MM.1S (cell line): ENCODE data around the gene NRAS.

Source experiments
- DNase-seq: peaks from one replicate; pipeline ENCODE4 v3.0.0-alpha.2; 2015
- H2AFZ ChIP-seq: fragments of 300-600 bp; sonication (generic); 2 replicates; pipeline ENCODE4 v1.6.0; 2016; ENCODE audit warnings: antibody characterized with exemption, low read length
- H3F3A ChIP-seq: fragments of 300-600 bp; sonication (generic); 2 replicates; pipeline ENCODE4 v1.6.1; 2016; ENCODE audit warnings: mild to moderate bottlenecking, antibody characterized with exemption, low read length, moderate library complexity, mixed read lengths; ENCODE audit not compliant: insufficient read depth
- H3K27ac ChIP-seq: fragments of 300-600 bp; sonication (generic); 2 replicates; pipeline ENCODE4 v1.5.1; 2016; ENCODE audit warnings: mild to moderate bottlenecking, low read length
- H3K27me3 ChIP-seq: fragments of 300-600 bp; sonication (generic); replicated peaks from 2 replicates; pipeline ENCODE4 v1.6.0; 2016; ENCODE audit warnings: low read length; ENCODE audit not compliant: insufficient read depth
- H3K36me3 ChIP-seq: fragments of 300-600 bp; sonication (generic); replicated peaks from 2 replicates; pipeline ENCODE4 v1.6.1; 2016; ENCODE audit warnings: mild to moderate bottlenecking, low read length, mixed read lengths; ENCODE audit not compliant: insufficient read depth
- H3K4me1 ChIP-seq: fragments of 300-600 bp; sonication (generic); 2 replicates; pipeline ENCODE4 v1.6.1; 2016; ENCODE audit warnings: low read length, mixed read lengths
- H3K4me2 ChIP-seq: fragments of 300-600 bp; sonication (generic); 2 replicates; pipeline ENCODE4 v1.6.0; 2016; ENCODE audit warnings: low read depth, low read length
- H3K4me3 ChIP-seq: fragments of 300-600 bp; sonication (generic); 2 replicates; pipeline ENCODE4 v1.5.1; 2016; ENCODE audit warnings: low read length, mixed read lengths
- H3K79me2 ChIP-seq: fragments of 300-600 bp; sonication (generic); 2 replicates; pipeline ENCODE4 v1.6.1; 2016; ENCODE audit warnings: mixed run types, low read length, mixed read lengths
- H3K9ac ChIP-seq: fragments of 300-600 bp; sonication (generic); 2 replicates; pipeline ENCODE4 v1.6.1; 2016; ENCODE audit warnings: low read length, mixed read lengths
- H3K9me2 ChIP-seq: fragments of 300-600 bp; sonication (generic); replicated peaks from 2 replicates; pipeline ENCODE4 v1.6.1; 2016; ENCODE audit warnings: mild to moderate bottlenecking, low read length, mixed read lengths; ENCODE audit not compliant: insufficient read depth
- H3K9me3 ChIP-seq: fragments of 300-600 bp; sonication (generic); replicated peaks from 2 replicates; pipeline ENCODE4 v1.6.1; 2016; ENCODE audit warnings: mild to moderate bottlenecking, low read length, mixed read lengths; ENCODE audit not compliant: insufficient read depth
- H4K20me1 ChIP-seq: fragments of 300-600 bp; sonication (generic); 2 replicates; pipeline ENCODE4 v1.6.1; 2016; ENCODE audit warnings: mild to moderate bottlenecking, low read length, moderate library complexity, mixed read lengths; ENCODE audit not compliant: insufficient read depth
- EZH2 ChIP-seq: fragments of 300-600 bp; sonication (generic); optimal IDR thresholded peaks from 2 replicates; pipeline ENCODE3; 2017; ENCODE audit warnings: low read depth, mild to moderate bottlenecking, antibody characterized with exemption, low read length, mixed read lengths
- EZH2phosphoT487 ChIP-seq: fragments of 300-600 bp; sonication (generic); IDR thresholded peaks from 2 replicates; pipeline ENCODE4 v1.6.1; 2018; ENCODE audit warnings: antibody characterized with exemption, low read length
- TF ChIP-seq, protein P1 (sequence below): fragments of 300-600 bp; sonication (generic); IDR thresholded peaks from 2 replicates; pipeline ENCODE4 v1.5.1; 2016; ENCODE audit warnings: antibody characterized with exemption, low read length, mixed read lengths

Gene NRAS

DNA sequence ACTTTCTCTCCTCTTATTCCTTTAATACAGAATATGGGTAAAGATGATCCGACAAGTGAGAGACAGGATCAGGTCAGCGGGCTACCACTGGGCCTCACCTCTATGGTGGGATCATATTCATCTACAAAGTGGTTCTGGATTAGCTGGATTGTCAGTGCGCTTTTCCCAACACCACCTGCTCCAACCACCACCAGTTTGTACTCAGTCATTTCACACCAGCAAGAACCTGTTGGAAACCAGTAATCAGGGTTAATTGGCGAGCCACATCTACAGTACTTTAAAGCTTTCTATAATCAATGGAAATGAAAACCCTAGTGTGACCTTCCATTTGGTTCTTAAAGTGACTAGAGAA, 643 bp downstream of the NRAS start:
- Histone ChIP-seq H3K4me3 (peak overlapping the region; percentile 93), H3K27me3 (no peaks in the 10 kb centered on the region), H3K4me2 (peak overlapping the region; percentile 74), H3K27ac (peak overlapping the region; percentile 93), H4K20me1 (no peaks in the 10 kb centered on the region), H3F3A (peaks cover 10% of the 10 kb centered on the region; the same call in 1 of the 2 replicates), H3K9me3 (no peaks in the 10 kb centered on the region), H3K9ac (peak overlapping the region; percentile 98), H3K79me2 (peaks cover 47% of the 10 kb centered on the region), H3K4me1 (no peaks in the 10 kb centered on the region), H3K9me2 (no peaks in the 10 kb centered on the region), H3K36me3 (no peaks in the 10 kb centered on the region), H2AFZ (no peak overlapping the region)
- TF ChIP-seq, protein P1, sequence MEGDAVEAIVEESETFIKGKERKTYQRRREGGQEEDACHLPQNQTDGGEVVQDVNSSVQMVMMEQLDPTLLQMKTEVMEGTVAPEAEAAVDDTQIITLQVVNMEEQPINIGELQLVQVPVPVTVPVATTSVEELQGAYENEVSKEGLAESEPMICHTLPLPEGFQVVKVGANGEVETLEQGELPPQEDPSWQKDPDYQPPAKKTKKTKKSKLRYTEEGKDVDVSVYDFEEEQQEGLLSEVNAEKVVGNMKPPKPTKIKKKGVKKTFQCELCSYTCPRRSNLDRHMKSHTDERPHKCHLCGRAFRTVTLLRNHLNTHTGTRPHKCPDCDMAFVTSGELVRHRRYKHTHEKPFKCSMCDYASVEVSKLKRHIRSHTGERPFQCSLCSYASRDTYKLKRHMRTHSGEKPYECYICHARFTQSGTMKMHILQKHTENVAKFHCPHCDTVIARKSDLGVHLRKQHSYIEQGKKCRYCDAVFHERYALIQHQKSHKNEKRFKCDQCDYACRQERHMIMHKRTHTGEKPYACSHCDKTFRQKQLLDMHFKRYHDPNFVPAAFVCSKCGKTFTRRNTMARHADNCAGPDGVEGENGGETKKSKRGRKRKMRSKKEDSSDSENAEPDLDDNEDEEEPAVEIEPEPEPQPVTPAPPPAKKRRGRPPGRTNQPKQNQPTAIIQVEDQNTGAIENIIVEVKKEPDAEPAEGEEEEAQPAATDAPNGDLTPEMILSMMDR: no peak
- TF ChIP-seq EZH2 (no peak), EZH2phosphoT487 (no peak)
- DNase-seq: no peak

DNA sequence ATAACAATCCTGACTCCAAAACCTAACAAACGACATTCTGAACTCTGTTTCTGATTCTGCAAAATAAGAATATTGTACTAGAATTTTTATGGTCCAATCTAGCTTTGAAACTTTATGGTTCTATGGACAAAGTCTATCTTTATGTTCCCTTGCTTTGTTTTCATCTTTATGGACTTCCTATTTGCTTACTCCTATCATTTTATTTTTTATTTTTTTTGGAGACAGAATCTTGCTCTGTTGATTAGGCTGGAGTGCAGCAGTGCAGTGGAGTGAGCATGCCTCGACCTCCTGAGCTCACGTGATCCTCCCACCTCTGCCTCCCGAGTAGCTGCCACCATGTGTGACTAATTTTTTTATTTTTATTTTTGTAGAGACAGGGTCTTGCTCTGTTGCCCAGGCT, 3.6 kb downstream of the NRAS start:
- H3K79me2 ChIP-seq: peaks cover 52% of the 10 kb centered on the region
- no peaks in the 10 kb centered on the region for H4K20me1 ChIP-seq
- H3K4me1 ChIP-seq: peaks cover 10% of the 10 kb centered on the region
- DNase-seq: no peak
- H3K9me3 ChIP-seq: no peaks in the 10 kb centered on the region
- H3K36me3 ChIP-seq: no peaks in the 10 kb centered on the region
- no peak overlapping the region for H2AFZ ChIP-seq
- no peaks in the 10 kb centered on the region for H3K27me3 ChIP-seq
- H3K4me3 ChIP-seq: no peak overlapping the region
- H3K9ac ChIP-seq: no peak overlapping the region
- TF ChIP-seq EZH2phosphoT487 (no peak), EZH2 (no peak)
- TF ChIP-seq, protein P1: no peak
- no peak overlapping the region for H3K4me2 ChIP-seq
- H3K27ac ChIP-seq: no peak overlapping the region
- no peaks in the 10 kb centered on the region for H3K9me2 ChIP-seq
- H3F3A ChIP-seq: peaks cover 19% of the 10 kb centered on the region

DNA sequence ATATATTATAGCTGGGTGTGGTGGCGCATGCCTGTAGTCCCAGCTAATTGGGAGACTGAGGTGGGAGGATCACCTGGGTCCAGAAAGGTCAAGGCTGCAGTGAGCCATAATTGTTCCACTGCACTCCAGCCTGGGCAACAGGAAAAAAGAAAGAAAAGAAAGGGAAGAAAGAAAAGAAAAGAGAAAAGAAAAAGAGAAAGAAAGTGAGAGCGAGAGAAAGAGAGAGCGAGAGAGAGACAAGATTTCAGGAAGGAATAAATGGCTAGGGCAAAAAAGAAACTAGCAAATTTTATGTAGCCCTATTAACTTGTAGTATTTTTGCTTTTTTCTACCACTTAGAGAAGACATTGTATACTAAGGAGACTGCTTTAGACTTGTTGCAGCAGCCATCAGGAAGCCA, 6.2 kb downstream of the NRAS start:
- no peaks in the 10 kb centered on the region for H3K36me3 ChIP-seq
- no peak for DNase-seq
- TF ChIP-seq EZH2phosphoT487 (no peak), EZH2 (no peak)
- H3K9me3 ChIP-seq: no peaks in the 10 kb centered on the region
- H2AFZ ChIP-seq: no peak overlapping the region
- H4K20me1 ChIP-seq: no peaks in the 10 kb centered on the region
- no peaks in the 10 kb centered on the region for H3K27me3 ChIP-seq
- H3K9me2 ChIP-seq: no peaks in the 10 kb centered on the region
- peaks cover 50% of the 10 kb centered on the region for H3K79me2 ChIP-seq
- no peak overlapping the region for H3K4me3 ChIP-seq
- no peak overlapping the region for H3K9ac ChIP-seq
- no peak overlapping the region for H3K4me2 ChIP-seq
- no peak overlapping the region for H3K27ac ChIP-seq
- H3F3A ChIP-seq: peaks cover 19% of the 10 kb centered on the region
- H3K4me1 ChIP-seq: peaks cover 35% of the 10 kb centered on the region

DNA sequence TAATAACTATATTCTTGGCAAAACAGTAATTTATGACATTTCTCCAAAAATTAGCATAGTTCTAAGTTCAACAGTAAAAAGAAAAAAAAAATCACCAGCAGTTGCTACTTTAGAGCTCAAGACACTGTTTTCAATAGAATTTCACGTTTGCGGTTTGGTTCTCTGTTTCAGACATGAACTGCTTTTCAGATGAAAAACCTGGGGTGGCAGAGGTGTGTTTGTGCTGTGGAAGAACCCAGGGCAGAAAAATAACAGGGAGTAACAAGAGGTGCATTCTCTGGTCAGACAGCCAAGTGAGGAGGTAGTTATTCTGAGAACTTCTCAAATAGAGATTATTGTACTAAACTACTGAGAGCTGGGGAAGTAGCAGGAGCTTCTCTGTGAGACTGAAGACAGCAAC, 9.0 kb downstream of the NRAS start:
- Histone ChIP-seq H3K9me3 (no peaks in the 10 kb centered on the region), H3K9ac (peak overlapping the region; percentile 38; the same call in 1 of the 2 replicates), H3K4me2 (peak overlapping the region; percentile 32; the same call in 1 of the 2 replicates), H3K4me1 (peaks cover 50% of the 10 kb centered on the region), H3K9me2 (no peaks in the 10 kb centered on the region), H3K27ac (peak overlapping the region; percentile 86), H3K27me3 (no peaks in the 10 kb centered on the region), H2AFZ (no peak overlapping the region), H3F3A (peaks cover 36% of the 10 kb centered on the region), H3K4me3 (no peak overlapping the region), H3K36me3 (no peaks in the 10 kb centered on the region), H4K20me1 (no peaks in the 10 kb centered on the region), H3K79me2 (peaks cover 26% of the 10 kb centered on the region)
- DNase-seq: peak; percentile 66
- TF ChIP-seq, protein P1: no peak
- TF ChIP-seq EZH2phosphoT487: no peak
- TF ChIP-seq EZH2: no peak
